Gastrocnemius medialis (tissue), 4 donors: ENCODE results near the gene MED12. TPM values are rescaled to one million over a fixed set of nuclear protein-coding genes. Genes with fewer than 3 reads are reported as not detected.

Source experiments
- ATAC-seq, 2 donors: fragments of 150-250 bp; one replicate each; pipeline ENCODE4 v1.9.1; 2016
- DNase-seq, 2 donors: peaks; one replicate each; pipeline ENCODE4 v3.0.0-alpha.2; 2019
- H3K27ac ChIP-seq, 4 donors: fragments of 200-600 bp; sonication (generic); 1 replicate in 1 of 4; 2 replicates in 3 of 4; pipeline ENCODE4 v1.5.1; 2016 to 2018; ENCODE audit warnings: mild to moderate bottlenecking in 2 of 4, moderate library complexity in 1 of 4
- H3K27me3 ChIP-seq, 3 donors: fragments of 200-600 bp; sonication (generic) in 2 of 3; 1 replicate in 1 of 3; 2 replicates in 2 of 3; pipeline versions ENCODE4 v1.5.1 to v1.6.0; 2016 to 2019; ENCODE audit warnings: mild to moderate bottlenecking in 1 of 3, moderate library complexity in 1 of 3
- H3K36me3 ChIP-seq, 2 donors: fragments of 200-600 bp; sonication (generic) in 1 of 2; one replicate each; pipeline ENCODE4 v1.5.1; 2017 to 2018
- H3K4me1 ChIP-seq, 2 donors: fragments of 200-600 bp; sonication (generic) in 1 of 2; one replicate each; pipeline ENCODE4 v1.5.1; 2016 to 2017; ENCODE audit warnings: mild to moderate bottlenecking in 2 of 2
- H3K4me3 ChIP-seq, 4 donors: fragments of 200-600 bp; sonication (generic) in 3 of 4; 1 replicate in 1 of 4; 2 replicates in 3 of 4; pipeline ENCODE4 v1.5.1; 2016 to 2019; ENCODE audit warnings: mild to moderate bottlenecking in 2 of 4
- H3K9me3 ChIP-seq, 3 donors: fragments of 200-600 bp; sonication (generic) in 2 of 3; 1 replicate in 1 of 3; 2 replicates in 2 of 3; pipeline ENCODE4 v1.5.1; 2016 to 2019
- CTCF ChIP-seq, 5 experiments: fragments of 450-650 bp in 3 of 5; fragments of 200-600 bp in 2 of 5; sonication (generic) in 2 of 5; IDR thresholded peaks in 4 of 5; conservative IDR thresholded peaks in 1 of 5; 1 replicate in 4 of 5; 2 replicates in 1 of 5; pipeline ENCODE4 v1.5.1; 2016 to 2019; ENCODE audit warnings: antibody characterized with exemption in 5 of 5, mild to moderate bottlenecking in 3 of 5, moderate library complexity in 3 of 5
- POLR2A ChIP-seq, 2 donors: fragments of 450-650 bp; IDR thresholded peaks; one replicate each; pipeline ENCODE4 v1.6.1; 2017; ENCODE audit warnings: antibody characterized with exemption in 2 of 2, mild to moderate bottlenecking in 2 of 2, moderate library complexity in 2 of 2
- in situ Hi-C, 4 donors: fragments of 200-750 bp; cut with MboI; loops; one replicate each; pipeline versions ENCODE4 v1.15.0 to v1.8.0; 2017; ENCODE audit warnings: low sequenced_read_pairs in 4 of 4
- intact Hi-C: fragments of 100-400 bp; cut with DNase I; formaldehyde crosslinking; loops from one replicate; pipeline ENCODE4 v1.15.1; 2023; ENCODE audit warnings: low total_unique reads
- total RNA-seq, 4 donors: library from RNA; depleted of rRNA; stranded (reverse); fragments of >200 nt; gene quantifications; one replicate each; pipeline versions ENCODE4 v1.1.0 to v1.2.3, GENCODE V29; 2016

Gene MED12
- total RNA-seq, 4 donors from 2014 or later = 11.8 to 25.5 (median 17.4) TPM

- ATAC-seq (no peak), DNase-seq (no peak)
- no peaks in the 10 kb centered on the region for H3K27me3 ChIP-seq
- TF ChIP-seq CTCF (IDR thresholded peaks at IDR 0.05 in 4 of 5, conservative IDR thresholded peaks at IDR 0.05 in 1 of 5) = no peak
- TF ChIP-seq POLR2A (IDR thresholded peaks at IDR 0.05) = no peak
- H3K27ac ChIP-seq = no peak overlapping the region
- intact Hi-C loops (no loop called here), in situ Hi-C loops (no loop called here)
- H3K36me3 ChIP-seq = no peaks in the 10 kb centered on the region
- no peak overlapping the region for H3K4me3 ChIP-seq
- H3K4me1 ChIP-seq = peaks cover 9% of the 10 kb centered on the region in 2 donors
- no peaks in the 10 kb centered on the region for H3K9me3 ChIP-seq
These were observed 18.7 kb upstream of the MED12 start for GRCh38 chrX:71099736-71100135.

GRCh38 chrX:71100581-71101505 is 17.6 kb upstream of the MED12 start:
- Histone ChIP-seq H3K4me1 (peaks cover 9% of the 10 kb centered on the region in 2 donors), H3K4me3 (no peak overlapping the region), H3K9me3 (no peaks in the 10 kb centered on the region), H3K27me3 (no peaks in the 10 kb centered on the region), H3K27ac (no peak overlapping the region), H3K36me3 (no peaks in the 10 kb centered on the region)
- in situ Hi-C loops (no loop called here), intact Hi-C loops (no loop called here)
- ATAC-seq = no peak
- no peak for DNase-seq
- no peak for TF ChIP-seq CTCF (IDR thresholded peaks at IDR 0.05 in 4 of 5, conservative IDR thresholded peaks at IDR 0.05 in 1 of 5)
- TF ChIP-seq POLR2A (IDR thresholded peaks at IDR 0.05) = no peak

- H3K27ac ChIP-seq = no peak overlapping the region
- TF ChIP-seq POLR2A (IDR thresholded peaks at IDR 0.05) = no peak
- TF ChIP-seq CTCF (IDR thresholded peaks at IDR 0.05 in 4 of 5, conservative IDR thresholded peaks at IDR 0.05 in 1 of 5) = no peak
- H3K4me1 ChIP-seq = peaks cover 8 to 9% of the 10 kb centered on the region in 2 donors
- H3K36me3 ChIP-seq = no peaks in the 10 kb centered on the region
- DNase-seq (no peak), ATAC-seq (no peak)
- H3K4me3 ChIP-seq = no peak overlapping the region
- intact Hi-C loops = no loop called here
- H3K9me3 ChIP-seq = no peaks in the 10 kb centered on the region
- in situ Hi-C loops = no loop called here
- no peaks in the 10 kb centered on the region for H3K27me3 ChIP-seq
These were observed 16.1 kb upstream of the MED12 start for GRCh38 chrX:71102292-71102691.

- Histone ChIP-seq H3K27me3 (no peaks in the 10 kb centered on the region), H3K4me3 (no peak overlapping the region)
- DNase-seq = no peak
These were observed 15.0 kb upstream of the MED12 start for GRCh38 chrX:71103110-71103983.

More at GRCh38 chrX:71103110-71103983, 15.0 kb upstream of the MED12 start:
- TF ChIP-seq CTCF (IDR thresholded peaks at IDR 0.05 in 4 of 5, conservative IDR thresholded peaks at IDR 0.05 in 1 of 5) = no peak
- no peak for TF ChIP-seq POLR2A (IDR thresholded peaks at IDR 0.05)
- no peak for ATAC-seq
- in situ Hi-C loops = no loop called here
- Histone ChIP-seq H3K36me3 (no peaks in the 10 kb centered on the region), H3K27ac (peak overlapping the region in 2 of 4 donors; percentile 21 to 30), H3K9me3 (no peaks in the 10 kb centered on the region), H3K4me1 (peaks cover 2 to 3% of the 10 kb centered on the region in 2 donors)
- intact Hi-C loops = no loop called here
